ENCODE results near the gene VSX2.

GRCh38 chr14:74275241-74275841, 36.1 kb downstream of the VSX2 start:
- no peak for TF ChIP-seq CTCF (IDR thresholded peaks at IDR 0.05)
- no peak for TF ChIP-seq EZH2 (IDR thresholded peaks at IDR 0.05; ENCODE audit: borderline replicate concordance, insufficient read depth, low read depth, low read length, poor library complexity, severe bottlenecking)
